SK-MEL-5 (cell line): ENCODE results near the gene FOXS1. TPM values are rescaled to one million over a fixed set of nuclear protein-coding genes. Genes with fewer than 3 reads are reported as not detected.
A peak's percentile ranks its signal among the peaks of the same experiment; 100 is the strongest.

ENCODE experiments used
- DNase-seq: peaks from one replicate; pipeline ENCODE4 v3.0.0-alpha.2; 2016; ENCODE audit warnings: low read depth, low spot score
- in situ Hi-C: cut with HindIII; loops from 2 replicates; pipeline ENCODE4 v1.10.0; 2016; ENCODE audit warnings: low sequenced_read_pairs, high pct_unique_total_duplicates, low pct_unique_long_range_greater_than_20kb
- total RNA-seq: library from RNA; depleted of rRNA; stranded (reverse); fragments of >200 nt; shearing (Covaris generic); gene quantifications from 2 replicates; pipeline ENCODE4 v1.2.3, GENCODE V29; 2014

Gene FOXS1
- total RNA-seq, 1 experiment from 2014 or later, result not detected

- no peak for DNase-seq
- in situ Hi-C loops, result no loop called here
Observed at GRCh38 chr20:31844737-31845299, 586 bp downstream of the FOXS1 start.

- no peak for DNase-seq
- in situ Hi-C loops, result no loop called here
Observed at GRCh38 chr20:31843881-31844280, 1.5 kb downstream of the FOXS1 start.

DNA sequence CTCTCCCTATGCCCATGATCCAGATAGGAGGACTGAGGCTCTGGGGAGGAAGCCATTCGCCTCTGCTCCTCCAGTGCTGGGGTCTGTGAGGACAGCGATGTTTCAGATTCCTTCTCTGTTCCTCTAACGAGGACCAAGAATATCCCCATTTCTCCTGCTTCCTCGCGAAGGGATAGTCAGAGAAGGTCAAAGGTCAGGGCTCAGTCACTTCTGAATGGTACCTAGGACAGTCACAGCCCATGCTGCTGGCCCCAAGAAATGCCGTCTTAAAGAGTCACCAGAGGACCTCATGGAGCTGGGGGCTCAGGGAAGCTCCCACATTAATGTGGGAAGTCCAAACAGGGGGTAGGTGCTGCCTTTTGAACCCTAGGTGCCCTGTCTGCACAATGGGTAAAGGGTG lies 2.1 kb downstream of the FOXS1 start:
- in situ Hi-C loops, result no loop called here
- no peak for DNase-seq

- DNase-seq, result no peak
- in situ Hi-C loops, result no loop called here
Observed at GRCh38 chr20:31842471-31843157, 2.8 kb downstream of the FOXS1 start.

GRCh38 chr20:31841928-31842327 lies 3.5 kb downstream of the FOXS1 start:
- no peak for DNase-seq
- in situ Hi-C loops, result no loop called here

DNA sequence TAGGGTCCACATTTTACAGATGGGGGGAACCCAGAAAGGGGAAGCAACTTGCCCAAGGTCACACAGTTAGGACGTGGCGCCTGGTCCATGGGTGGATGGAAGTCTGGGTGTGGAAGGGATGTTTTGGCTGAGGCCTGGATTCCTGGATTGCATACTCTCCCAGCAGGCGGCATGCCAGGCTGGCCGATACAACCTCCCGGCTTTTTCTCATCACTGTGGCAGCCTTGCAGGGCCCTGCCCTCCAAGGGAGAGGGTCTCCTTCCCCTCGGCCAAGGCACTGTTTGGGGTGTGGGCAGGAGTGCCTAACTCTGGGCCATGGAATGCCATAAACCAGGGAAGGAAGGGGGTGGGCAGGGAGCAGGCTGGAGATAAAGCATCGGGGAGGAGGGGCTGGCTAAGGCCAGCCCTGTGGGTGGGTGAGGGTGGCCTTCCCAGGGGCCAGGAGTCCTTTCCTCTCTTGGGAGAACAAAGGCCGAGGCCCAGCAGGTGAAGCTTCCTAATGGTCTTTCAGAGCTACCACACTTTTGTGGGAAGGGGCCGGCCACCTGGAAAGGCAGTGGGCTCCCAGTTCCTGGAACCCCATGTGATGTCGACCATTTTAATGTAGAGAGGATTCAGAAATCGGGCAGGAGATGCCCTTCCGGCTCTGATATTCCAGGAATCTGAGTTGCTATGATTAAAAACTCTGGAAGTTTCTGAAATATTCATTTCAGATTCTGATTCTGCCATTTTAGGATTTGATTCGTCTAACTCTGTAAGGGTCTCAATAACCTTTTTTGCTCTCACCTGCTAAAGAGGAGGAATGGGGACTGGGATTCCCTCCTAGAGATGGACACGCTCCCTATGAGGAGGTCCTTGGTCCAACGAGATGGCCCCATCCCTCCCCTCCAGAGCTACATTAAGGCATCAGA lies 4.2 kb downstream of the FOXS1 start:
- no peak for DNase-seq
- in situ Hi-C loops, result no loop called here

DNA sequence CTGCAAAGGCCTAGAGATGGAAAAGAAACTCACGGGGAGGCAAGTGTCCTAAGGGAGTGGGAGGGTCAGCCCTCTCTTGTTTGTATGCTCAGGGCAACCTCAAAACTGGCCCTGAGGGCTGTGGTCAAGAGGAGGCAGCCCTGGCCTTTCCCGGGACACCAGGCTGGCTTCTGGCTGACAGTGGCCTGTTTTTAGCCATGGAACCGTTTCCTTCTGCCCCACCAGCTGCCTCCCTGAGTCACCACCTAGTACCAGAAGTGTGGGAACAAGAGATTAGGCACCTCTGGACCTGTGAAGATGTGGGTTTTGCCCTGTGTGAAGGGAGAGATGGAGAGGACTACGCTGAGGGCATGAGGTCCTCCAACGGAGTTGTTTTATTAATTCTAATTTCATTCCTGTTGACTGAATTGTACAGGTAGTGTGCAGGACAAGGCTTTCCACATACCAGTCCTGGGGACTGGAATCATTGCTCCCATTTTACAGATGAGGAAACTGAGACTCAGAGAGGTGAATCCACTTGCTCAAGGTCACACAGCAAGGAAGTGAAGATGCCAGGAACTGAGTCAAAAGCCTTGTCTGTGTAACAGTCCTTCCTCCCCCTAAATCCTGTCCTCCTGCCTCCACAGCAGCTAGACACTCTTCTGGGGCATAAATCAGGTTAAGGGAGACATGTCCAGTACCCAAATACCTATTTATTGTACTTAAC lies 5.5 kb downstream of the FOXS1 start:
- in situ Hi-C loops, result no loop called here

GRCh38 chr20:31838646-31839292 lies 6.6 kb downstream of the FOXS1 start:
- DNase-seq, result no peak
- in situ Hi-C loops, result no loop called here

More for the DNA sequence above, 5.5 kb downstream of the FOXS1 start:
- DNase-seq, result no peak

GRCh38 chr20:31837896-31838397 lies 7.5 kb downstream of the FOXS1 start:
- no peak for DNase-seq
- in situ Hi-C loops, result no loop called here

DNA sequence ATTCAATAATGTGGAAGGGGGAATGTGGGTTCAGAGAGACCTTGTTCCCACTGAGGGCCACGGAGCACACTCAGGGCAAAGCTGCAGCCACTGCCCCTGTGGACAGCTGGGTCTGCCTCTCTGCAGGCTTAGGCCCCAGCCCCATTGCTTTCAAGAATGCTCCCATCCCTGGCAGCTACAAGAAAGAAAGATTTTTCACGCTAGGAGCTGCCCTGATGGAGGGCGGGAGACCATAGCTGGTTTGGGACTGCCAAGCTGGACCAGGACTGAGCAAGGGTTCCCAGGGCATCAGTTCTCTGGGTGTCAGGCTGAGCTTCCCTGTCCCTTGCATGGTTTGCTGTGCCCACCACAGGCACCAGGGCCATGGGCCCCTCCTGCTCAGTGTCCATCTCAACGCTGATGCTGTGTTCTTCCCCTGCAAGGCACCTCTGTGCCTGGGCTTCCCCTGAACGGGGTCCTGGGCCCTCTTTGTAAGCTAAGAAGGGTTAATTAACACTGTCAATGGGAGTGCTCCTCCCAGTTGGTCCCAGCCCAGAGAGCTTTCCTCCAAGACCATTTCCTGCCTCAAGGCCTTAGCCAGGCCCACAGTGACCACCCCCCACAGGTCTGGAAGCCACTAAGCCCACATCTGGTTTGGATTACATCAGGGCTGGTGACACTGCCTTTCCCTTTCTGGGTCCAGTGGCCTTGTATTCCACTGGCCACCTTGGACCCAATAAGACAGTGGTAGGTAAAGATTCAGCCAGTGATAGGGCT lies 8.4 kb downstream of the FOXS1 start:
- in situ Hi-C loops, result no loop called here
- DNase-seq, result no peak

DNA sequence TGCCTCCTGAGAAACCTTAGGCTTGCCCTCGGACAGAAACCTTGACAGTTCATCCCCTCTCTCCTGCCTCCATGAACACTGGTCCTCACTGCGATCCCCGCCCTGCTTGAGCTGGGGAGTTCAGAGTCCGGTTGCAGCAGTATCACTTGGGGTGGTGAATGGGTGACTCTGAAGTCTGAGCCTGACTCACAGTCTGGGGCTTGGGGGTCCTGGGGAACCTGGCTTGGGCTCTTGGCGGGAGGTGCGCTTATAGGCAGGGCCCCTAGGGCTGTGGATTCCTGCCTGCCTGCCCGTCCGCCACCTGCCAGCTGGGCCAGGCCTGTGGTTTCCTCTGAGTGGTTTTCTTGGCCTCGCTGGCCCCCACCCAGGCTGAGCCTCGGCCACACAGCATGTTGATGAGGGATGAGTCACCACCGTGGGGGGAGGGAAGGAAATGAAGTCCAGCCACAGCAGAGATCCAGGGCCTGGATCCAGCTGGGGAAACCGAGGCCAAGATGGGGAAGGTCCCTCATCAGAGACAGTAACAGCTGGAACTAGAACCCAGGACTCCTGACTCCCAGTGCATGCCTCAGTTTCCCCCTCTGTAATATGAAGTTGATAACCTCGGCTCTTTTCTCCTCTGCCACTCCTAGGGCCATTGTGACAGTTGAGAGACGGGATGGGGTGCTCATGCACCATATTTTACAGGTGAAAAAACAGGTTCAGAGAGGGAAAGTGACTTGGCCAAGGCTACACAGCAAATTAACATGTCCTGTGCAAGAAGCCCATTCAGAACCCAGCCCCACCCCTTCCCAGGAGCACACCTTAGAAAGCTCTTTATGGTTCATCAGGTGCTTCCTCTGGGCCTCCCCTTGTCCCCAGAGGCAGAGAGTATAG lies 9.2 kb downstream of the FOXS1 start:
- in situ Hi-C loops, result no loop called here

GRCh38 chr20:31835554-31835953 lies 9.8 kb downstream of the FOXS1 start:
- no peak for DNase-seq
- in situ Hi-C loops, result no loop called here

More for the DNA sequence above, 9.2 kb downstream of the FOXS1 start:
- DNase-seq, result peak; percentile 50

- DNase-seq, result no peak
- in situ Hi-C loops, result no loop called here
Observed at GRCh38 chr20:31833931-31834521, 11.4 kb downstream of the FOXS1 start.

DNA sequence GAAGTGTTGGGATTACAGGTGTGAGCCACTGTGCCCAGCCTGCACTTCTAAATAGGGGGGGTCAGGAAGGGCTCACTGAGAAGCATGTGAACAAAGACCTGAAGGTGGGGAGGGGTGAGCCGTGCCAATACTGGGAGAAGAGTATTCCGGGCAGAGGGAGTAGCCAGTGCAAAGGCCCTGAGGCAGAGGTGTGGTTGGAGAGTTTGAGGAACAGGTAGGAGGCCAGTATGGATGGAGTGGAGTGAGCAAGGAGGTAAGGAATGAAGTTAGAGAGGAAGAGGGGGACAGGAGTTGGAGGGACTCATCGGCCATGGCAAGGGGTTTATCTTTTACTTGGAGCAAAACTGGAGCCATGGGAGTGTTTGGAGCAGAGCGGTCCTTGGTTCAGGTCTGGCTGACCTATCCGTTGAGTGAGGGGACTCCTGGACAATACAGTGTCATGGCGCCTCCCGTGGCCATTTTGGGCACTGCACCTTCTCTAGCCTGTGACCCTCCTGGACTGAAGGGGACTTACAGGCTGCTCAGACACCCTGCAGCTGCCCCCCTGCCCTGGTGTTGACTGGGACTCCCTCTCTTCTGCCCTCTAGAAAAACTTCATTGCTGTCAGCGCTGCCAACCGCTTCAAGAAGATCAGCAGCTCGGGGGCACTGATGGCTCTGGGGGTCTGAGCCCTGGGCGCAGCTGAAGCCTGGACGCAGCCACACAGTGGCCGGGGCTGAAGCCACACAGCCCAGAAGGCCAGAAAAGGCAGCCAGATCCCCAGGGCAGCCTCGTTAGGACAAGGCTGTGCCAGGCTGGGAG lies 12.1 kb downstream of the FOXS1 start:
- peak; percentile 78 for DNase-seq
- in situ Hi-C loops, result no loop called here

- no peak for DNase-seq
- in situ Hi-C loops, result no loop called here
Observed at GRCh38 chr20:31831771-31832306, 13.6 kb downstream of the FOXS1 start.
